Measurements from ENCODE around the gene MIX23. TPM values are rescaled to one million over a fixed set of nuclear protein-coding genes. Genes with fewer than 3 reads are reported as not detected.

The MIX23 gene
- total RNA-seq, 1 experiment from 2014 or later, result 111 TPM

GRCh38 chr3:122365073-122365472 is 18.0 kb downstream of the MIX23 start:
- TF ChIP-seq CTCF (conservative IDR thresholded peaks at IDR 0.05; ENCODE audit: low read depth, low read length) (no peak), EZH2phosphoT487 (IDR thresholded peaks at IDR 0.05; ENCODE audit: borderline replicate concordance, low read length) (no peak), EZH2 (IDR thresholded peaks at IDR 0.05; ENCODE audit: low read length, unreplicated experiment) (no peak)
- no peak for DNase-seq
- ChIA-PET CTCF (interaction anchor here (0.6 to 1.7 kb wide), 2 partner anchors 59 to 130 kb away, joined by 7 to 10 read pairs; no protein-coding TSS in a partner anchor), POLR2A (ENCODE audit: unreplicated experiment) (no interaction called here)
- H3F3A ChIP-seq (ENCODE audit: low read length, unreplicated experiment), result peaks cover 3% of the 10 kb centered on the region
- H3K9ac ChIP-seq (ENCODE audit: low read length), result peak overlapping the region; percentile 9; the same call in 1 of the 2 replicates
- peaks cover 20% of the 10 kb centered on the region for H3K79me2 ChIP-seq (ENCODE audit: low read length)
- ATAC-seq, result peak; percentile 2; the same call in 1 of the 2 replicates
- H3K27me3 ChIP-seq (ENCODE audit: low read length), result no peaks in the 10 kb centered on the region
- intact Hi-C loops (cut with micrococcal nuclease), result loop anchor here (1.0 kb wide), 1 partner anchor 19 kb away; the partner anchor contains the start of gene FAM162A
- H3K9me2 ChIP-seq (replicated peaks; ENCODE audit: low read length), result no peaks in the 10 kb centered on the region
- H2AFZ ChIP-seq (ENCODE audit: low read length), result no peak overlapping the region
- peaks cover 55% of the 10 kb centered on the region for H3K36me3 ChIP-seq (ENCODE audit: low read depth, low read length)
- H3K4me2 ChIP-seq (ENCODE audit: low read length), result peak overlapping the region; percentile 52
- H3K4me1 ChIP-seq (ENCODE audit: insufficient read depth, low read length), result peaks cover 30% of the 10 kb centered on the region
- peak overlapping the region; percentile 13 for H3K4me3 ChIP-seq (ENCODE audit: low read length)
- H3K27ac ChIP-seq (ENCODE audit: low read length), result peak overlapping the region; percentile 91
- BruUV-seq (replicated peaks), result TSS peak; percentile 30
- H3K9me3 ChIP-seq (ENCODE audit: low read length), result no peaks in the 10 kb centered on the region
- no peaks in the 10 kb centered on the region for H4K20me1 ChIP-seq (ENCODE audit: low read length)

- Histone ChIP-seq H3K4me2 (ENCODE audit: low read length) (no peak overlapping the region), H3K4me3 (ENCODE audit: low read length) (no peak overlapping the region), H3K36me3 (ENCODE audit: low read depth, low read length) (peaks cover 58% of the 10 kb centered on the region), H3K79me2 (ENCODE audit: low read length) (peaks cover 20% of the 10 kb centered on the region), H4K20me1 (ENCODE audit: low read length) (no peaks in the 10 kb centered on the region), H3K9me2 (replicated peaks; ENCODE audit: low read length) (no peaks in the 10 kb centered on the region), H2AFZ (ENCODE audit: low read length) (no peak overlapping the region), H3K27me3 (ENCODE audit: low read length) (no peaks in the 10 kb centered on the region), H3K4me1 (ENCODE audit: insufficient read depth, low read length) (peaks cover 30% of the 10 kb centered on the region), H3K9me3 (ENCODE audit: low read length) (no peaks in the 10 kb centered on the region), H3K27ac (ENCODE audit: low read length) (0 out of 2 replicates have a peak overlapping the region, but pooled peaks have one; percentile 91), H3F3A (ENCODE audit: low read length, unreplicated experiment) (peaks cover 3% of the 10 kb centered on the region), H3K9ac (ENCODE audit: low read length) (no peak overlapping the region)
- no TSS peak for BruUV-seq (replicated peaks)
- DNase-seq (no peak), ATAC-seq (no peak)
- POLR2A ChIA-PET (ENCODE audit: unreplicated experiment), result no interaction called here
- intact Hi-C loops (cut with micrococcal nuclease), result no loop called here
- TF ChIP-seq EZH2phosphoT487 (IDR thresholded peaks at IDR 0.05; ENCODE audit: borderline replicate concordance, low read length), result no peak
- no peak for TF ChIP-seq CTCF (conservative IDR thresholded peaks at IDR 0.05; ENCODE audit: low read depth, low read length)
- TF ChIP-seq EZH2 (IDR thresholded peaks at IDR 0.05; ENCODE audit: low read length, unreplicated experiment), result no peak
- CTCF ChIA-PET, result no interaction called here
These were observed 18.5 kb downstream of the MIX23 start for GRCh38 chr3:122364490-122364889.

- Histone ChIP-seq H3F3A (ENCODE audit: low read length, unreplicated experiment) (peaks cover 3% of the 10 kb centered on the region), H3K9me3 (ENCODE audit: low read length) (no peaks in the 10 kb centered on the region), H3K9ac (ENCODE audit: low read length) (no peak overlapping the region), H3K4me2 (ENCODE audit: low read length) (no peak overlapping the region), H4K20me1 (ENCODE audit: low read length) (no peaks in the 10 kb centered on the region), H3K4me1 (ENCODE audit: insufficient read depth, low read length) (peaks cover 25% of the 10 kb centered on the region), H2AFZ (ENCODE audit: low read length) (no peak overlapping the region), H3K4me3 (ENCODE audit: low read length) (no peak overlapping the region), H3K27ac (ENCODE audit: low read length) (no peak overlapping the region), H3K27me3 (ENCODE audit: low read length) (no peaks in the 10 kb centered on the region), H3K79me2 (ENCODE audit: low read length) (peaks cover 16% of the 10 kb centered on the region), H3K9me2 (replicated peaks; ENCODE audit: low read length) (no peaks in the 10 kb centered on the region), H3K36me3 (ENCODE audit: low read depth, low read length) (peaks cover 56% of the 10 kb centered on the region)
- intact Hi-C loops (cut with micrococcal nuclease), result no loop called here
- no TSS peak for BruUV-seq (replicated peaks)
- ChIA-PET CTCF (no interaction called here), POLR2A (ENCODE audit: unreplicated experiment) (no interaction called here)
- no peak for DNase-seq
- no peak for TF ChIP-seq EZH2phosphoT487 (IDR thresholded peaks at IDR 0.05; ENCODE audit: borderline replicate concordance, low read length)
- TF ChIP-seq EZH2 (IDR thresholded peaks at IDR 0.05; ENCODE audit: low read length, unreplicated experiment), result no peak
- no peak for TF ChIP-seq CTCF (conservative IDR thresholded peaks at IDR 0.05; ENCODE audit: low read depth, low read length)
- no peak for ATAC-seq
These were observed 21.0 kb downstream of the MIX23 start for GRCh38 chr3:122362026-122362425.

Measured in PC-3 (cell line).